Neural progenitor cell (in vitro differentiated cells): ENCODE data around the gene MPP7. TPM values are rescaled to one million over a fixed set of nuclear protein-coding genes. Genes with fewer than 3 reads are reported as not detected.

Experiments
- DNase-seq: peaks from one replicate; pipeline ENCODE4 v3.0.0-alpha.2; 2016; ENCODE audit warnings: low spot score
- H2AFZ ChIP-seq: fragments of 200-600 bp; sonication (generic); replicated peaks from 2 replicates; pipeline ENCODE4 v1.6.1; 2016; ENCODE audit warnings: antibody characterized with exemption
- H3F3A ChIP-seq: fragments of 200-600 bp; sonication (generic); 2 replicates; pipeline ENCODE4 v1.6.1; 2016; ENCODE audit warnings: antibody characterized with exemption, low read depth
- H3K27ac ChIP-seq: fragments of 200-600 bp; sonication (generic); 2 replicates; pipeline ENCODE4 v1.5.1; 2016; ENCODE audit warnings: mild to moderate bottlenecking
- H3K27me3 ChIP-seq: fragments of 200-600 bp; sonication (generic); 2 replicates; pipeline ENCODE4 v1.6.1; 2016; ENCODE audit warnings: mild to moderate bottlenecking, moderate library complexity
- H3K36me3 ChIP-seq: fragments of 200-600 bp; sonication (generic); 2 replicates; pipeline ENCODE4 v1.5.1; 2016
- H3K4me1 ChIP-seq: fragments of 200-600 bp; sonication (generic); 2 replicates; pipeline ENCODE4 v1.6.1; 2016; ENCODE audit warnings: mixed run types
- H3K4me2 ChIP-seq: fragments of 200-600 bp; sonication (generic); 2 replicates; pipeline ENCODE4 v1.6.1; 2016
- H3K4me3 ChIP-seq: fragments of 200-600 bp; sonication (generic); 2 replicates; pipeline ENCODE4 v1.5.1; 2016
- H3K79me2 ChIP-seq: fragments of 200-600 bp; sonication (generic); 2 replicates; pipeline ENCODE4 v1.6.1; 2016; ENCODE audit warnings: low read depth
- H3K9ac ChIP-seq: fragments of 200-600 bp; sonication (generic); 2 replicates; pipeline ENCODE4 v1.6.1; 2016
- H3K9me3 ChIP-seq: fragments of 200-600 bp; sonication (generic); 2 replicates; pipeline ENCODE4 v1.5.1; 2016; ENCODE audit warnings: low read depth
- H4K20me1 ChIP-seq: fragments of 200-600 bp; sonication (generic); 2 replicates; pipeline ENCODE4 v1.6.1; 2016; ENCODE audit warnings: low read depth
- H3K27ac Mint-ChIP-seq: 3 replicates; pipeline ENCODE4 v1.8.0; 2021; ENCODE audit warnings: mixed read lengths
- H3K27me3 Mint-ChIP-seq: 2 replicates; pipeline ENCODE4 v1.8.0; 2022; ENCODE audit warnings: low read depth, mild to moderate bottlenecking, inconsistent platforms, moderate library complexity, mixed read lengths; ENCODE audit not compliant: insufficient read depth
- H3K36me3 Mint-ChIP-seq: 3 replicates; pipeline ENCODE4 v1.8.0; 2021; ENCODE audit warnings: mixed read lengths
- H3K4me1 Mint-ChIP-seq: 3 replicates; pipeline ENCODE4 v1.8.0; 2021; ENCODE audit warnings: mixed read lengths
- H3K4me3 Mint-ChIP-seq: 3 replicates; pipeline ENCODE4 v1.8.0; 2021; ENCODE audit warnings: mild to moderate bottlenecking, moderate library complexity, mixed read lengths
- H3K9me3 Mint-ChIP-seq: 3 replicates; pipeline ENCODE4 v1.8.0; 2020; ENCODE audit warnings: mixed read lengths
- EZH2 ChIP-seq: fragments of 200-600 bp; sonication (generic); IDR thresholded peaks from 2 replicates; pipeline ENCODE4 v1.6.1; 2017; ENCODE audit warnings: antibody characterized with exemption, mild to moderate bottlenecking, moderate library complexity
- EZH2phosphoT487 ChIP-seq: fragments of 200-600 bp; sonication (generic); IDR thresholded peaks from 2 replicates; pipeline ENCODE4 v1.6.1; 2017; ENCODE audit warnings: antibody characterized with exemption
- total RNA-seq: library from RNA; depleted of rRNA; stranded (reverse); fragments of >200 nt; gene quantifications from 2 replicates; pipeline ENCODE4 v1.2.3, GENCODE V29; 2015; ENCODE audit warnings: low replicate concordance
- TF ChIP-seq, protein P1 (sequence below): fragments of 200-600 bp; sonication (generic); IDR thresholded peaks from 2 replicates; pipeline ENCODE4 v1.5.1; 2017; ENCODE audit warnings: antibody characterized with exemption, mild to moderate bottlenecking

The MPP7 gene
- total RNA-seq, 1 donor from 2014 or later: 8.5 TPM

DNA sequence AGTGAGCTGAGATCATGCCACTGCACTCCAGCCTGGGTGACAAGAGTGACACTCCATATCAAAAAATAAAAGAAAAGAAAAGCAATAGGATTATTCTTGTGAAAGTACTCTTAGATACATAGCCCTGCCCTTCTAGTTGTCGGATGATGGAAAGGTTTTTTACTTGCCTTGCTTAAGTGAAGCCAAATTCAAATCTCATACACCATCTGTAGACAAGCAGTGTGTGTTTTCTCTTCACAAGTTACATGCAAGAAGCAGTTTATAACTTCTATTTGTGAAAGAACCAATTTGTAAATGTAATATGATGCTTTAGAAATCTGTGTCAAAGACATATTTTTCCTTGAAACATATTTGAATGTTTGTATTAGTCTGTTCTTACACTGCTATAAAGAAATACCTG is 15.8 kb upstream of the MPP7 start:
- Histone ChIP-seq H3K27ac (no peak overlapping the region), H3K9me3 (no peaks in the 10 kb centered on the region), H4K20me1 (no peaks in the 10 kb centered on the region), H3K4me1 (no peaks in the 10 kb centered on the region), H3K4me2 (no peak overlapping the region), H3K79me2 (no peaks in the 10 kb centered on the region), H3F3A (no peaks in the 10 kb centered on the region), H3K36me3 (no peaks in the 10 kb centered on the region), H3K9ac (no peak overlapping the region), H3K27me3 (no peaks in the 10 kb centered on the region), H2AFZ (no peak overlapping the region), H3K4me3 (no peak overlapping the region)
- Mint-ChIP-seq H3K4me1 (peaks cover 4% of the 10 kb centered on the region), H3K27me3 (peaks cover 3% of the 10 kb centered on the region), H3K36me3 (no peaks in the 10 kb centered on the region), H3K9me3 (no peaks in the 10 kb centered on the region), H3K27ac (no peak overlapping the region), H3K4me3 (no peak overlapping the region)
- TF ChIP-seq EZH2phosphoT487 (no peak), EZH2 (no peak)
- TF ChIP-seq, protein P1, sequence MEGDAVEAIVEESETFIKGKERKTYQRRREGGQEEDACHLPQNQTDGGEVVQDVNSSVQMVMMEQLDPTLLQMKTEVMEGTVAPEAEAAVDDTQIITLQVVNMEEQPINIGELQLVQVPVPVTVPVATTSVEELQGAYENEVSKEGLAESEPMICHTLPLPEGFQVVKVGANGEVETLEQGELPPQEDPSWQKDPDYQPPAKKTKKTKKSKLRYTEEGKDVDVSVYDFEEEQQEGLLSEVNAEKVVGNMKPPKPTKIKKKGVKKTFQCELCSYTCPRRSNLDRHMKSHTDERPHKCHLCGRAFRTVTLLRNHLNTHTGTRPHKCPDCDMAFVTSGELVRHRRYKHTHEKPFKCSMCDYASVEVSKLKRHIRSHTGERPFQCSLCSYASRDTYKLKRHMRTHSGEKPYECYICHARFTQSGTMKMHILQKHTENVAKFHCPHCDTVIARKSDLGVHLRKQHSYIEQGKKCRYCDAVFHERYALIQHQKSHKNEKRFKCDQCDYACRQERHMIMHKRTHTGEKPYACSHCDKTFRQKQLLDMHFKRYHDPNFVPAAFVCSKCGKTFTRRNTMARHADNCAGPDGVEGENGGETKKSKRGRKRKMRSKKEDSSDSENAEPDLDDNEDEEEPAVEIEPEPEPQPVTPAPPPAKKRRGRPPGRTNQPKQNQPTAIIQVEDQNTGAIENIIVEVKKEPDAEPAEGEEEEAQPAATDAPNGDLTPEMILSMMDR: no peak
- DNase-seq: no peak

DNA sequence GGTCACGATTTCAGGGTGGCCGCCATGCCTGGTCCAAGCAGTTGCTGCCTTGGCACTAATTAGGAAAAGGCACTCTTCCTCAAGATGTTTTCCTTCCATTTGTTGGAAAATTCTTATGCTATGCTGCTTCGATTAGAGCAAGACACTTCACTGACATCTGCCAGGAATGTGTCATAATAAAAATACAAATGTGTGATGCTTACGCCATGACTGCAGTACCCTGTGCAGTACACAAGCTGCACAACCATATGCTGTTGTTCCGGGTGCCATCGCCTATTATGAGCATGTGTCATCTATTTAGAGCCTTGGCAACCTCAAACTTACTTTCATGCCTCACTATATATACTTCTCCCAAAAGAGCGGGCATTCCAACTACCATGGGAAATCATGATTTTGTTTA is 14.9 kb upstream of the MPP7 start:
- Histone ChIP-seq H3K4me2 (no peak overlapping the region), H3K9ac (no peak overlapping the region), H3K27me3 (no peaks in the 10 kb centered on the region), H3K9me3 (no peaks in the 10 kb centered on the region), H3K79me2 (no peaks in the 10 kb centered on the region), H3K4me3 (no peak overlapping the region), H3K27ac (no peak overlapping the region), H3F3A (no peaks in the 10 kb centered on the region), H3K36me3 (no peaks in the 10 kb centered on the region), H2AFZ (no peak overlapping the region), H4K20me1 (no peaks in the 10 kb centered on the region), H3K4me1 (no peaks in the 10 kb centered on the region)
- no peak for DNase-seq
- no peak overlapping the region for H3K4me3 Mint-ChIP-seq
- H3K9me3 Mint-ChIP-seq: no peaks in the 10 kb centered on the region
- H3K27me3 Mint-ChIP-seq: peaks cover 3% of the 10 kb centered on the region
- no peak overlapping the region for H3K27ac Mint-ChIP-seq
- no peaks in the 10 kb centered on the region for H3K36me3 Mint-ChIP-seq
- no peak for TF ChIP-seq EZH2
- no peak for TF ChIP-seq EZH2phosphoT487
- TF ChIP-seq, protein P1: no peak
- H3K4me1 Mint-ChIP-seq: peaks cover 4% of the 10 kb centered on the region

DNA sequence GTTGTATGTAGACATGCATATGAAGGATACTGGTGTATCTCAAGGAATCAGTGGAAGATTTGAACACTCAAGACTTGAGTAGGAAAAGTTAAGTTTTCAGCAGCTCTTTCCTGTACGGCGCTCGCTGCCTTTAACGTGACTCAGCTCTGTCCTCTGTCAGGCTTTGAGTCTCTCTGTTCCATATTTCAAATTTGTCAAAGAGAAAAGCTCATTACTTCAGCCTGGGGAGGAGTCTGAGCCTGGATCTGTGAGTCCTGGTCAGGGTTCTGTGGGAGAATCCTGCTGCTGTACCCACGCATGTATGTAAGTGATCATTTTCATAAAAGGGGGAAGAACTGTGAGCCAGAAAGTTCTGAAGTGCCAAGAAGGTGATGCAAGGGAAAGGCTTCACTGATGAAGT is 13.8 kb upstream of the MPP7 start:
- DNase-seq: no peak
- TF ChIP-seq, protein P1: no peak
- TF ChIP-seq EZH2phosphoT487 (no peak), EZH2 (no peak)
- Mint-ChIP-seq H3K27me3 (peaks cover 3% of the 10 kb centered on the region), H3K36me3 (no peaks in the 10 kb centered on the region), H3K27ac (no peak overlapping the region), H3K4me1 (peaks cover 4% of the 10 kb centered on the region), H3K9me3 (no peaks in the 10 kb centered on the region), H3K4me3 (no peak overlapping the region)
- no peaks in the 10 kb centered on the region for H3K4me1 ChIP-seq
- H3F3A ChIP-seq: no peaks in the 10 kb centered on the region
- H3K9ac ChIP-seq: no peak overlapping the region
- H3K4me3 ChIP-seq: no peak overlapping the region
- H2AFZ ChIP-seq: no peak overlapping the region
- no peaks in the 10 kb centered on the region for H3K9me3 ChIP-seq
- no peak overlapping the region for H3K4me2 ChIP-seq
- H4K20me1 ChIP-seq: no peaks in the 10 kb centered on the region
- no peaks in the 10 kb centered on the region for H3K27me3 ChIP-seq
- H3K27ac ChIP-seq: no peak overlapping the region
- no peaks in the 10 kb centered on the region for H3K36me3 ChIP-seq
- H3K79me2 ChIP-seq: no peaks in the 10 kb centered on the region
